K562 (cell line): ENCODE data around the gene FITM1. TPM values are rescaled to one million over a fixed set of nuclear protein-coding genes. Genes with fewer than 3 reads are reported as not detected.

Source experiments
- ATAC-seq: fragments of 200-7000 bp; cut with Tn5 transposase; 3 replicates; pipeline ENCODE4 v1.9.1; 2020; ENCODE audit warnings: moderate library complexity
- BruUV-seq: library from RNA; stranded (reverse); fragments of 400-500 nt; replicated peaks from 2 replicates; lab custom pipeline; 2021; lab: Mats Ljungman, UMichigan
- CTCF ChIA-PET: fragments of 300-600 bp; formaldehyde crosslinking; extraction: SDS; loops from one replicate; lab custom pipeline; 2021; ENCODE audit warnings: low intra/inter-chr PET ratio; lab: Yijun Ruan, JAX
- POLR2A ChIA-PET: fragments of 300-600, 350-650 bp; sonication (Branson Sonifier 250); formaldehyde crosslinking; extraction: SDS; loops from one replicate; lab custom pipeline; 2021; ENCODE audit warnings: antibody characterized with exemption, inconsistent platforms; lab: Yijun Ruan, JAX
- DNase-seq, 4 experiments: peaks; one replicate each; pipeline versions ENCODE4 v3.0.0 to v3.0.0-alpha.2; 2011 to 2018; ENCODE audit warnings: low spot score in 3 of 4, mixed read lengths in 3 of 4; ENCODE audit errors: extremely low read depth in 1 of 4
- FAIRE-seq: peaks from 2 replicates; lab custom pipeline; 2011; peaks lifted over from hg19 to GRCh38; lab: Jason Lieb, UNC
- H2AFZ ChIP-seq: 2 replicates; pipeline ENCODE4 v1.6.0; 2011; ENCODE audit warnings: low read depth, low read length, control low read depth, inconsistent platforms
- H3K27ac ChIP-seq: fragments of 200-600 bp; 3 replicates; pipeline ENCODE4 v1.8.0; 2011; ENCODE audit warnings: low read depth, mild to moderate bottlenecking, control low read depth, inconsistent platforms, low read length, moderate library complexity, mixed read lengths; ENCODE audit errors: extremely low read depth
- H3K27me3 ChIP-seq, 2 experiments: fragments of 300-600 bp in 1 of 2; 2 replicates in 1 of 2; 3 replicates in 1 of 2; pipeline versions ENCODE4 v1.6.0 to v1.8.0; 2011; ENCODE audit warnings: inconsistent platforms in 2 of 2, low read length in 2 of 2, mild to moderate bottlenecking in 1 of 2, mixed read lengths in 1 of 2, moderate library complexity in 1 of 2; ENCODE audit not compliant: control insufficient read depth in 2 of 2, insufficient read depth in 2 of 2
- H3K36me3 ChIP-seq: fragments of 300-600 bp; 3 replicates; pipeline ENCODE4 v1.8.0; 2011; ENCODE audit warnings: mild to moderate bottlenecking, low read length, inconsistent platforms; ENCODE audit not compliant: control insufficient read depth, insufficient read depth
- H3K4me1 ChIP-seq, 2 experiments: fragments of 200-600 bp in 1 of 2; replicated peaks in 1 of 2; 2 replicates in 1 of 2; 3 replicates in 1 of 2; pipeline versions ENCODE4 v1.5.1 to v1.8.0; 2011; ENCODE audit warnings: inconsistent platforms in 2 of 2, low read length in 2 of 2, mild to moderate bottlenecking in 1 of 2, mixed read lengths in 1 of 2, moderate library complexity in 1 of 2; ENCODE audit not compliant: control insufficient read depth in 2 of 2, insufficient read depth in 2 of 2
- H3K4me2 ChIP-seq: 2 replicates; pipeline ENCODE4 v1.6.1; 2011; ENCODE audit warnings: low read length, control low read depth, inconsistent platforms, mixed read lengths; ENCODE audit not compliant: insufficient read depth
- H3K4me3 ChIP-seq: fragments of 200-600 bp; sonication (generic), shearing (Covaris generic); 2 replicates; pipeline ENCODE4 v1.5.1; 2016; ENCODE audit warnings: control low read depth, inconsistent platforms
- H3K79me2 ChIP-seq: fragments of 200-600 bp; 3 replicates; pipeline ENCODE4 v1.8.0; 2011; ENCODE audit warnings: low read length, inconsistent platforms; ENCODE audit not compliant: control insufficient read depth, insufficient read depth
- H3K9ac ChIP-seq, 2 experiments: 2 replicates each; pipeline versions ENCODE4 v1.6.0 to v1.6.1; 2011; ENCODE audit warnings: low read depth in 2 of 2, low read length in 2 of 2, control low read depth in 1 of 2, inconsistent platforms in 1 of 2, mild to moderate bottlenecking in 1 of 2, mixed read lengths in 1 of 2; ENCODE audit not compliant: insufficient read depth in 1 of 2
- H3K9me1 ChIP-seq: one replicate; pipeline ENCODE4 v1.6.0; 2011; ENCODE audit warnings: inconsistent platforms, mild to moderate bottlenecking, low read length, moderate library complexity; ENCODE audit not compliant: control insufficient read depth, insufficient read depth
- H3K9me3 ChIP-seq: replicated peaks from 2 replicates; pipeline ENCODE4 v1.5.1; 2011; ENCODE audit warnings: low read depth, low read length, inconsistent platforms; ENCODE audit not compliant: control insufficient read depth, insufficient read depth
- H4K20me1 ChIP-seq: replicated peaks from 2 replicates; pipeline ENCODE4 v1.6.1; 2011; ENCODE audit warnings: low read length, inconsistent platforms, mixed read lengths; ENCODE audit not compliant: control insufficient read depth, insufficient read depth
- NR2C1 ChIP-seq, 2 experiments: fragments of 450-650 bp; IDR thresholded peaks; 2 replicates each; pipeline ENCODE4 v1.6.1; 2017; ENCODE audit warnings: mild to moderate bottlenecking in 2 of 2, antibody characterized with exemption in 1 of 2, inconsistent platforms in 1 of 2, missing compliant biosample characterization in 1 of 2, missing genetic modification characterization in 1 of 2
- PATZ1 ChIP-seq: fragments of 250-450 bp; sonication (Bioruptor Pico); IDR thresholded peaks from 2 replicates; pipeline ENCODE4 v1.5.0; 2020; ENCODE audit warnings: mild to moderate bottlenecking, borderline replicate concordance
- PTBP1 ChIP-seq: fragments of 200-400 bp; formaldehyde crosslinking; IDR thresholded peaks from 2 replicates; pipeline ENCODE4 v1.6.1; 2017; ENCODE audit warnings: low read depth, low read length
- ZFP30 ChIP-seq: fragments of 250-450 bp; sonication (Bioruptor Pico); IDR thresholded peaks from 2 replicates; pipeline ENCODE4 v1.8.0; 2022; ENCODE audit warnings: moderate library complexity, mild to moderate bottlenecking, inconsistent platforms, borderline replicate concordance
- WGBS: fragments of 100-300 bp; shearing (Covaris generic); methylation state at CpG from one replicate; pipeline ENCODE4 v1.1.6; 2016; ENCODE audit warnings: low coverage, mixed read lengths; ENCODE audit not compliant: insufficient coverage; ENCODE audit errors: missing lambda C conversion rate; 5-methylcytosine and 5-hydroxymethylcytosine counted together
- in situ Hi-C: fragments of 300-500 bp; cut with MboI; formaldehyde crosslinking; loops from 4 replicates; pipeline ENCODE4 v1.15.0; 2018; ENCODE audit warnings: inconsistent platforms, mixed read lengths
- intact Hi-C: fragments of 100-400 bp; cut with micrococcal nuclease; formaldehyde crosslinking; loops from 2 replicates; pipeline ENCODE4 v1.14.2; 2022
- polyA plus RNA-seq, 8 experiments: library from polyadenylated mRNA; depleted of rRNA in 4 of 8; stranded (reverse) in 5 of 8; unstranded in 3 of 8; fragments of >200 nt; fragmentation: Nextera tagmentation in 2 of 8; fragmentation: Illumina TruSeq in 1 of 8; extraction: Ambion mirVana in 2 of 8; extraction: Trizol in 1 of 8; gene quantifications; 2 replicates each; pipeline versions ENCODE4 v1.2.1 to v1.2.3, GENCODE V29; 2011 to 2014; ENCODE audit warnings: inconsistent platforms in 1 of 8, missing spikeins in 1 of 8
- total RNA-seq, 7 experiments: library from RNA; depleted of rRNA in 6 of 7; stranded (reverse); fragments of >200 nt in 6 of 7; fragmentation: Illumina TruSeq in 2 of 7; extraction: Trizol in 2 of 7; gene quantifications; 2 replicates each; pipeline versions ENCODE4 v1.2.1 to v1.2.3, GENCODE V29; 2011 to 2021; ENCODE audit warnings: low replicate concordance in 1 of 7

FITM1 gene
- total and polyA plus RNA-seq, 9 of the 15 experiments (the other 6 are each of a cell fraction or from before 2014, with no cell fraction given) = 0.09 to 0.20 TPM; not detected in 7

GRCh38 chr14:24149302-24149969 lies 19.0 kb downstream of the FITM1 start:
- TF ChIP-seq ZFP30 (CRISPR knock-in tag) (no peak), PTBP1 (no peak), PATZ1 (CRISPR knock-in tag) (no peak), NR2C1 (IDR thresholded peaks at IDR 0.05) (no peak), NR2C1 (tag; IDR thresholded peaks at IDR 0.05) (no peak)
- no peak overlapping the region for H3K4me2 ChIP-seq
- in situ Hi-C loops (no loop called here), intact Hi-C loops (loop anchor here (10.0 kb wide), 1 partner anchor 55 kb away; the partner anchor contains the start of gene PCK2)
- no peaks in the 10 kb centered on the region for H3K27me3 ChIP-seq
- H2AFZ ChIP-seq = no peak overlapping the region
- H3K9me1 ChIP-seq = peaks cover 5% of the 10 kb centered on the region
- WGBS = 77% methylated on average over 3 of the region's 3 CpGs
- peaks cover 34% of the 10 kb centered on the region for H3K79me2 ChIP-seq
- no peaks in the 10 kb centered on the region for H4K20me1 ChIP-seq
- peaks cover 17 to 35% of the 10 kb centered on the region in 2 experiments; a peak in 4 of 5 replicates for H3K4me1 ChIP-seq
- H3K36me3 ChIP-seq = peaks cover 48% of the 10 kb centered on the region; the same call in 2 of the 3 replicates
- ATAC-seq (no peak), FAIRE-seq (no peak), DNase-seq (no peak)
- POLR2A ChIA-PET = interaction anchor here (0.5 to 1.2 kb wide), 2 partner anchors 8 to 12 kb away, joined by 4 read pairs; partner anchors contain the start of gene EMC9
- no peak overlapping the region for H3K27ac ChIP-seq
- CTCF ChIA-PET = no interaction called here
- no TSS peak for BruUV-seq
- no peak overlapping the region for H3K9ac ChIP-seq
- no peak overlapping the region for H3K4me3 ChIP-seq
- H3K9me3 ChIP-seq = no peaks in the 10 kb centered on the region
